SK-N-SH treated with all-trans-retinoic acid at 6 μM for 48 hours (cell line): ENCODE measurements around the gene PPP4R1.

ENCODE experiments used
- ATAC-seq: fragments of 200-7000 bp; cut with Tn5 transposase; 3 replicates; pipeline ENCODE4 v1.9.1; 2020; ENCODE audit warnings: mild to moderate bottlenecking, moderate library complexity
- ARNTL ChIP-seq: fragments of 450-650 bp; formaldehyde crosslinking; IDR thresholded peaks from 2 replicates; pipeline ENCODE4 v1.5.0; 2020; ENCODE audit warnings: low read depth, mild to moderate bottlenecking, moderate library complexity, borderline replicate concordance
- BACH2 ChIP-seq: fragments of 250-450 bp; sonication (Bioruptor Pico); IDR thresholded peaks from 2 replicates; pipeline ENCODE4 v1.9.0; 2021; ENCODE audit warnings: mild to moderate bottlenecking, borderline replicate concordance
- CSDC2 ChIP-seq: fragments of 250-450 bp; sonication (Bioruptor Pico); IDR thresholded peaks from 2 replicates; pipeline ENCODE4 v1.5.0; 2020; ENCODE audit warnings: mild to moderate bottlenecking, moderate library complexity
- CSRNP3 ChIP-seq: fragments of 250-450 bp; sonication (Bioruptor Pico); IDR thresholded peaks from 2 replicates; pipeline ENCODE4 v1.5.1; 2021; ENCODE audit warnings: mild to moderate bottlenecking, moderate library complexity
- ESRRG ChIP-seq: fragments of 250-450 bp; sonication (Bioruptor Pico); IDR thresholded peaks from 2 replicates; pipeline ENCODE4 v1.6.1; 2021; ENCODE audit warnings: mild to moderate bottlenecking
- GLIS3 ChIP-seq: fragments of 250-450 bp; sonication (Bioruptor Pico); IDR thresholded peaks from 2 replicates; pipeline ENCODE4 v1.5.0; 2020; ENCODE audit warnings: mild to moderate bottlenecking, moderate library complexity
- ISL1 ChIP-seq: fragments of 250-450 bp; sonication (Bioruptor Pico); IDR thresholded peaks from 2 replicates; pipeline ENCODE4 v2.1.2; 2022; ENCODE audit warnings: mild to moderate bottlenecking, moderate library complexity
- OSR1 ChIP-seq: fragments of 250-450 bp; sonication (Bioruptor Pico); IDR thresholded peaks from 2 replicates; pipeline ENCODE4 v1.8.0; 2022; ENCODE audit warnings: moderate library complexity, mild to moderate bottlenecking, inconsistent platforms
- PPARA ChIP-seq: fragments of 250-450 bp; sonication (Bioruptor Pico); IDR thresholded peaks from 2 replicates; pipeline ENCODE4 v1.5.0; 2020; ENCODE audit warnings: mild to moderate bottlenecking, borderline replicate concordance
- RARB ChIP-seq: fragments of 250-450 bp; sonication (Bioruptor Pico); IDR thresholded peaks from 2 replicates; pipeline ENCODE4 v1.8.0; 2021; ENCODE audit warnings: mild to moderate bottlenecking, moderate library complexity
- SNAI2 ChIP-seq: fragments of 250-450 bp; sonication (Bioruptor Pico); IDR thresholded peaks from 2 replicates; pipeline ENCODE4 v1.5.0; 2020; ENCODE audit warnings: mild to moderate bottlenecking, moderate library complexity
- TCF4 ChIP-seq: fragments of 250-450 bp; sonication (Bioruptor Pico); IDR thresholded peaks from 2 replicates; pipeline ENCODE4 v1.8.0; 2021; ENCODE audit warnings: mild to moderate bottlenecking, moderate library complexity, borderline replicate concordance
- TOX ChIP-seq: fragments of 250-450 bp; sonication (Bioruptor Pico); IDR thresholded peaks from 2 replicates; pipeline ENCODE4 v1.8.0; 2021; ENCODE audit warnings: mild to moderate bottlenecking, moderate library complexity, borderline replicate concordance
- TSHZ2 ChIP-seq: fragments of 250-450 bp; sonication (Bioruptor Pico); IDR thresholded peaks from 2 replicates; pipeline ENCODE4 v1.5.0; 2020; ENCODE audit warnings: mild to moderate bottlenecking, moderate library complexity
- ZC3H10 ChIP-seq: fragments of 250-450 bp; sonication (Bioruptor Pico); IDR thresholded peaks from 2 replicates; pipeline ENCODE4 v1.5.1; 2021; ENCODE audit warnings: mild to moderate bottlenecking, moderate library complexity
- ZFP3 ChIP-seq: fragments of 250-450 bp; sonication (Bioruptor Pico); IDR thresholded peaks from 2 replicates; pipeline ENCODE4 v1.5.0; 2020; ENCODE audit warnings: mild to moderate bottlenecking, moderate library complexity
- ZFP30 ChIP-seq: fragments of 450-650 bp; formaldehyde crosslinking; IDR thresholded peaks from 2 replicates; pipeline ENCODE4 v1.5.0; 2022; ENCODE audit warnings: mild to moderate bottlenecking, moderate library complexity
- ZNF565 ChIP-seq: fragments of 450-650 bp; formaldehyde crosslinking; conservative IDR thresholded peaks from 2 replicates; pipeline ENCODE4 v1.5.0; 2020; ENCODE audit warnings: low read depth, mild to moderate bottlenecking, moderate library complexity
- ZNF70 ChIP-seq: fragments of 450-650 bp; formaldehyde crosslinking; IDR thresholded peaks from 2 replicates; pipeline ENCODE4 v1.5.0; 2020; ENCODE audit warnings: mild to moderate bottlenecking, moderate library complexity
- ZNF8 ChIP-seq: fragments of 450-650 bp; formaldehyde crosslinking; IDR thresholded peaks from 2 replicates; pipeline ENCODE4 v1.5.0; 2020; ENCODE audit warnings: mild to moderate bottlenecking, moderate library complexity
- TF ChIP-seq, protein P1 (sequence below): fragments of 250-450 bp; sonication (Bioruptor Pico); IDR thresholded peaks from 2 replicates; pipeline ENCODE4 v1.8.0; 2021; ENCODE audit warnings: low read depth, mild to moderate bottlenecking, moderate library complexity, borderline replicate concordance
- TF ChIP-seq, protein P2 (sequence below): fragments of 250-450 bp; sonication (Bioruptor Pico); IDR thresholded peaks from 2 replicates; pipeline ENCODE4 v1.5.1; 2020; ENCODE audit warnings: low read depth, mild to moderate bottlenecking, moderate library complexity
- TF ChIP-seq, protein P3 (sequence below): fragments of 250-450 bp; sonication (Bioruptor Pico); IDR thresholded peaks from 2 replicates; pipeline ENCODE4 v1.8.0; 2020; ENCODE audit warnings: mild to moderate bottlenecking, moderate library complexity, borderline replicate concordance

The PPP4R1 gene

GRCh38 chr18:9634856-9635255, 20.5 kb upstream of the PPP4R1 start:
- no peak for ATAC-seq
- no peak for TF ChIP-seq ESRRG
- no peak for TF ChIP-seq CSRNP3 (CRISPR knock-in tag)
- TF ChIP-seq ZNF8 (CRISPR knock-in tag) = no peak
- TF ChIP-seq RARB (CRISPR knock-in tag) = no peak
- TF ChIP-seq TOX = no peak
- TF ChIP-seq, protein P1, sequence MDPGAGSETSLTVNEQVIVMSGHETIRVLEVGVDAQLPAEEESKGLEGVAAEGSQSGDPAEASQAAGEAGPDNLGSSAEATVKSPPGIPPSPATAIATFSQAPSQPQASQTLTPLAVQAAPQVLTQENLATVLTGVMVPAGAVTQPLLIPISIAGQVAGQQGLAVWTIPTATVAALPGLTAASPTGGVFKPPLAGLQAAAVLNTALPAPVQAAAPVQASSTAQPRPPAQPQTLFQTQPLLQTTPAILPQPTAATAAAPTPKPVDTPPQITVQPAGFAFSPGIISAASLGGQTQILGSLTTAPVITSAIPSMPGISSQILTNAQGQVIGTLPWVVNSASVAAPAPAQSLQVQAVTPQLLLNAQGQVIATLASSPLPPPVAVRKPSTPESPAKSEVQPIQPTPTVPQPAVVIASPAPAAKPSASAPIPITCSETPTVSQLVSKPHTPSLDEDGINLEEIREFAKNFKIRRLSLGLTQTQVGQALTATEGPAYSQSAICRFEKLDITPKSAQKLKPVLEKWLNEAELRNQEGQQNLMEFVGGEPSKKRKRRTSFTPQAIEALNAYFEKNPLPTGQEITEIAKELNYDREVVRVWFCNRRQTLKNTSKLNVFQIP = no peak
- TF ChIP-seq ZFP3 (CRISPR knock-in tag) = no peak
- no peak for TF ChIP-seq OSR1 (CRISPR knock-in tag)
- no peak for TF ChIP-seq CSDC2 (CRISPR knock-in tag)
- no peak for TF ChIP-seq ZNF565 (CRISPR knock-in tag)
- no peak for TF ChIP-seq ISL1 (CRISPR knock-in tag)
- TF ChIP-seq ZC3H10 (CRISPR knock-in tag) = no peak
- TF ChIP-seq, protein P2, sequence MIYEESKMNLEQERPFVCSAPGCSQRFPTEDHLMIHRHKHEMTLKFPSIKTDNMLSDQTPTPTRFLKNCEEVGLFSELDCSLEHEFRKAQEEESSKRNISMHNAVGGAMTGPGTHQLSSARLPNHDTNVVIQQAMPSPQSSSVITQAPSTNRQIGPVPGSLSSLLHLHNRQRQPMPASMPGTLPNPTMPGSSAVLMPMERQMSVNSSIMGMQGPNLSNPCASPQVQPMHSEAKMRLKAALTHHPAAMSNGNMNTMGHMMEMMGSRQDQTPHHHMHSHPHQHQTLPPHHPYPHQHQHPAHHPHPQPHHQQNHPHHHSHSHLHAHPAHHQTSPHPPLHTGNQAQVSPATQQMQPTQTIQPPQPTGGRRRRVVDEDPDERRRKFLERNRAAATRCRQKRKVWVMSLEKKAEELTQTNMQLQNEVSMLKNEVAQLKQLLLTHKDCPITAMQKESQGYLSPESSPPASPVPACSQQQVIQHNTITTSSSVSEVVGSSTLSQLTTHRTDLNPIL (CRISPR knock-in tag) = no peak
- TF ChIP-seq BACH2 (CRISPR knock-in tag) = no peak

DNA sequence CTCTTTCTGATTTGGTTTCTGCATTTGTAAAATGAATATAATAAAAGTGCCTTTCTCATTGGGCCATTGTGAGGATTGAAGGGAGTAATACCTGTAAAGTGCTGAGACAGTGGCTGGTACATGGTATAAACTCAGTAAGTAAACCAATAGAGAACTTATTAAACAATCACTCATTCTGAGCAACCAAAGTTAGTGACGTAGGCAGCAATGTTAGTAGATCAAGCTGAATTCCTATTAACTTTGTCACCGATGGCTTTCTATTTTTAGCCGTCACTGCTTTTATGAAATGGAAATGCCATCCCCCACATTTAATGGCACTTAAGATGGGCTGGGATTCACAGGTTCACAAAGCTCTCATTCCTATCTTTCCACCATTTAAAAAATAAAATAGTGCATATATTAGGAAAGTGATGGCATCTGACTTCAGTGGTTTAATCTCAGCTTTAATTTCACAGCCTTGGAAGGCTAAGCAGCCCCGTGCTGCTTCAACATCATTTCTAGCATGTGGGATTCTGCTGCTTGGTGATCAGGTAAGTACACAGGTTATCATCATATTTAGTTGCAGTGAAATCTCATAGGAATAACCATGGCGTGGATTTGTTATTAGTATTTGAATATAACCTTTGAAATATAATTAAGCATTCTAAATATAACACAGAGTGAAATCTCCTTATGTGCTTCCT, 17.6 kb upstream of the PPP4R1 start:
- TF ChIP-seq ZC3H10 (CRISPR knock-in tag) = peak; percentile 61; the same call in 1 of the 2 replicates
- TF ChIP-seq ZNF70 = no peak
- TF ChIP-seq ISL1 (CRISPR knock-in tag) = peak; percentile 56
- TF ChIP-seq CSDC2 (CRISPR knock-in tag) = no peak
- ATAC-seq = peak; percentile 87

GRCh38 chr18:9630444-9630843, 16.1 kb upstream of the PPP4R1 start:
- no peak for ATAC-seq
- TF ChIP-seq TOX (no peak), PPARA (CRISPR knock-in tag) (no peak), ZC3H10 (CRISPR knock-in tag) (no peak), ZNF70 (no peak), ZNF565 (CRISPR knock-in tag) (no peak), SNAI2 (CRISPR knock-in tag) (no peak), ZFP3 (CRISPR knock-in tag) (no peak), TCF4 (no peak), RARB (CRISPR knock-in tag) (no peak), ESRRG (no peak), OSR1 (CRISPR knock-in tag) (no peak), TSHZ2 (CRISPR knock-in tag) (no peak), CSDC2 (CRISPR knock-in tag) (no peak), ISL1 (CRISPR knock-in tag) (no peak), ARNTL (CRISPR knock-in tag) (no peak), ZFP30 (no peak), GLIS3 (CRISPR knock-in tag) (no peak), ZNF8 (CRISPR knock-in tag) (no peak)
- TF ChIP-seq, protein P3, sequence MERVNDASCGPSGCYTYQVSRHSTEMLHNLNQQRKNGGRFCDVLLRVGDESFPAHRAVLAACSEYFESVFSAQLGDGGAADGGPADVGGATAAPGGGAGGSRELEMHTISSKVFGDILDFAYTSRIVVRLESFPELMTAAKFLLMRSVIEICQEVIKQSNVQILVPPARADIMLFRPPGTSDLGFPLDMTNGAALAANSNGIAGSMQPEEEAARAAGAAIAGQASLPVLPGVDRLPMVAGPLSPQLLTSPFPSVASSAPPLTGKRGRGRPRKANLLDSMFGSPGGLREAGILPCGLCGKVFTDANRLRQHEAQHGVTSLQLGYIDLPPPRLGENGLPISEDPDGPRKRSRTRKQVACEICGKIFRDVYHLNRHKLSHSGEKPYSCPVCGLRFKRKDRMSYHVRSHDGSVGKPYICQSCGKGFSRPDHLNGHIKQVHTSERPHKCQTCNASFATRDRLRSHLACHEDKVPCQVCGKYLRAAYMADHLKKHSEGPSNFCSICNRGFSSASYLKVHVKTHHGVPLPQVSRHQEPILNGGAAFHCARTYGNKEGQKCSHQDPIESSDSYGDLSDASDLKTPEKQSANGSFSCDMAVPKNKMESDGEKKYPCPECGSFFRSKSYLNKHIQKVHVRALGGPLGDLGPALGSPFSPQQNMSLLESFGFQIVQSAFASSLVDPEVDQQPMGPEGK (CRISPR knock-in tag) = no peak
- TF ChIP-seq, protein P1 = no peak
